Keratinocyte (primary cell): Measurements from ENCODE around the gene ZNF268.

Source experiments
- CTCF ChIP-seq, 3 experiments: IDR thresholded peaks in 1 of 3; conservative IDR thresholded peaks in 1 of 3; optimal IDR thresholded peaks in 1 of 3; 2 replicates in 2 of 3; 3 replicates in 1 of 3; pipeline versions ENCODE3 to v1.5.1; 2011; ENCODE audit warnings: low read length in 3 of 3, mild to moderate bottlenecking in 3 of 3, moderate library complexity in 2 of 3, control low read depth in 1 of 3, inconsistent platforms in 1 of 3; ENCODE audit not compliant: insufficient read depth in 2 of 3; ENCODE audit errors: extremely low read depth in 1 of 3
- EZH2 ChIP-seq: IDR thresholded peaks from one replicate; pipeline ENCODE4 v1.6.1; 2012; ENCODE audit warnings: inconsistent platforms, mild to moderate bottlenecking, low read length, moderate library complexity

DNA sequence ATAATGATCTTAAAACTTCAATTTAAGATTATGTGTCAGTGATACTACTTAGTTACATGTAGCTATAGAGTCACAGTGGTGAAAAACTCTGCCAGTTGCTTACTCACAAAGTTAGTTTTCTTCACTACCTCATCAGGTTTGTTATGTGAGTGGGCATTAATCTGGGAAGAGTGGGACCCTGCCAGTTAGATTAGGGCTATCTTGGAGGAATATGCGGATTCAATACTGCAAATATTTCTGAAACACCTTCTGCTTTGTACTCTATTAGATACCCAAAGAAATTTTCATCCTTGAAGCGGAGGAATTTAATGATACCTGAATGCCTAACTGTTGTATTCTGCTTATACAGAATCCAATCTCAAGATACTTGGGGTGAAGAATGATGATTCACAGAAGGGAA lies 25.1 kb downstream of the ZNF268 start:
- no peak for TF ChIP-seq CTCF (optimal IDR thresholded peaks at IDR 0.05 in 1 of 3, IDR thresholded peaks at IDR 0.05 in 1 of 3, conservative IDR thresholded peaks at IDR 0.05 in 1 of 3; ENCODE audit: extremely low read depth in 1 of 3, insufficient read depth in 2 of 3, low read length in 3 of 3)
- TF ChIP-seq EZH2, result no peak
